ENCODE measurements around the gene PRSS35. TPM values are rescaled to one million over a fixed set of nuclear protein-coding genes. Genes with fewer than 3 reads are reported as not detected.

PRSS35 gene
- total and polyA plus RNA-seq, 2 experiments from 2014 or later, result 1.7 to 2.1 TPM

DNA sequence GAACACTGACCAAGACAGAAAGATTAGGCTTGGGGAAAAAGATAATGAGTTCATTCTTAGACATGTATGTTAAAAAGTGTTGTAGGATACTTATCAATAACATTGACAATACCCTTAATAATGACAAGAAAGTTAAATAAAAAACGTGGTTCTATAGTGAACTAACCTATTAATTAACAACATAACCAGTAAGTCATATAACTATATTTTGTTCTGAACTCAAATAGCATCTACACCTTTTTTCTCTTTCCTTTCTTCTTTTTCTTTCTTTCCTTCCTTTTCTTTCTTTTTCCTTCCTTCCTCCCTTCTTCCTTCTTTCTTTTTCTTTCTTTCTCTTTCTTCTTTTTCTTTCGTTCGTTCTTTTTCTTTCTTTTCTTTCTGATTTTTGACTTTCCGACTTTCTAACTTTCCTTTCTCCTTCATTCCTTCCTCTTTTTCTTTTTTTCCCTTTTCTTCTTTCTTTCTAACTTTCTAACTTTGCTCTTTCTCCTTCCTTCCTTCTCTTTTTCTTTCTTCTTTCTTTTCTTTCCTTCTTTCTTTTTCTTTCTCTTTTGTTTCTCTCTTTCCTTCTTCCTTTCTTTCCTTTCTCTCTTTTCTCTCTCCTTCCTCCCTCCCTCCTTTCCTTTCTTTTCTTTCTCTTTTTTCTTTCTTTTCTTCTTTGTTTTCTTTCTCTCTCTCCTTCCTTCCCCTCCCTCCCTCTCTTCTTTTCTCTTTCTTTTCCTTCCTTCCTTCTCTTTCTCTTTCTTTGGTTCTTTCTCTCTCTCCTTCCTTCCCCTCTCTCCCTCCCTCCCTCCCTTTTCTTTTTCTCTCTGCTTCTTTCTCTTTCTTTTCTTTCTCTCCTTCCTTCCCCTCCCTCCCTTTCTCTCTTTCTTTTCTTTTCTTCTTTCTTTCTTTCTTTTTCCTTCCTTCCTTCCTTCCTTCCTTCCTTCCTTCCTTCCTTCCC is 24.6 kb downstream of the PRSS35 start:
- Histone ChIP-seq H3K27me3 (ENCODE audit: insufficient read depth) (no peaks in the 10 kb centered on the region), H3K27ac (ENCODE audit: low read depth) (no peak overlapping the region), H3K36me3 (ENCODE audit: insufficient read depth) (no peaks in the 10 kb centered on the region), H3K4me3 (no peak overlapping the region), H3K4me2 (no peak overlapping the region), H2AFZ (no peak overlapping the region), H3K9me2 (ENCODE audit: insufficient read depth) (no peaks in the 10 kb centered on the region), H4K20me1 (replicated peaks; ENCODE audit: insufficient read depth) (no peaks in the 10 kb centered on the region), H3K79me2 (replicated peaks; ENCODE audit: insufficient read depth) (no peaks in the 10 kb centered on the region), H3F3A (replicated peaks; ENCODE audit: low read depth) (no peaks in the 10 kb centered on the region), H3K4me1 (ENCODE audit: insufficient read depth) (no peaks in the 10 kb centered on the region)
- Mint-ChIP-seq H3K9me3 (no peaks in the 10 kb centered on the region; the same call in 2 of the 3 replicates), H3K27ac (no peak overlapping the region), H3K27me3 (ENCODE audit: insufficient read depth, low read depth, poor library complexity) (peaks cover 4% of the 10 kb centered on the region), H3K36me3 (ENCODE audit: low read depth) (peaks cover 3% of the 10 kb centered on the region; the same call in 1 of the 3 replicates), H3K4me3 (no peak overlapping the region), H3K4me1 (no peaks in the 10 kb centered on the region)
- DNase-seq (ENCODE audit: low spot score) (no peak), ATAC-seq (no peak)
- no peak for TF ChIP-seq ZNF114 (CRISPR knock-in tag; IDR thresholded peaks at IDR 0.05)
- TF ChIP-seq, protein P1, sequence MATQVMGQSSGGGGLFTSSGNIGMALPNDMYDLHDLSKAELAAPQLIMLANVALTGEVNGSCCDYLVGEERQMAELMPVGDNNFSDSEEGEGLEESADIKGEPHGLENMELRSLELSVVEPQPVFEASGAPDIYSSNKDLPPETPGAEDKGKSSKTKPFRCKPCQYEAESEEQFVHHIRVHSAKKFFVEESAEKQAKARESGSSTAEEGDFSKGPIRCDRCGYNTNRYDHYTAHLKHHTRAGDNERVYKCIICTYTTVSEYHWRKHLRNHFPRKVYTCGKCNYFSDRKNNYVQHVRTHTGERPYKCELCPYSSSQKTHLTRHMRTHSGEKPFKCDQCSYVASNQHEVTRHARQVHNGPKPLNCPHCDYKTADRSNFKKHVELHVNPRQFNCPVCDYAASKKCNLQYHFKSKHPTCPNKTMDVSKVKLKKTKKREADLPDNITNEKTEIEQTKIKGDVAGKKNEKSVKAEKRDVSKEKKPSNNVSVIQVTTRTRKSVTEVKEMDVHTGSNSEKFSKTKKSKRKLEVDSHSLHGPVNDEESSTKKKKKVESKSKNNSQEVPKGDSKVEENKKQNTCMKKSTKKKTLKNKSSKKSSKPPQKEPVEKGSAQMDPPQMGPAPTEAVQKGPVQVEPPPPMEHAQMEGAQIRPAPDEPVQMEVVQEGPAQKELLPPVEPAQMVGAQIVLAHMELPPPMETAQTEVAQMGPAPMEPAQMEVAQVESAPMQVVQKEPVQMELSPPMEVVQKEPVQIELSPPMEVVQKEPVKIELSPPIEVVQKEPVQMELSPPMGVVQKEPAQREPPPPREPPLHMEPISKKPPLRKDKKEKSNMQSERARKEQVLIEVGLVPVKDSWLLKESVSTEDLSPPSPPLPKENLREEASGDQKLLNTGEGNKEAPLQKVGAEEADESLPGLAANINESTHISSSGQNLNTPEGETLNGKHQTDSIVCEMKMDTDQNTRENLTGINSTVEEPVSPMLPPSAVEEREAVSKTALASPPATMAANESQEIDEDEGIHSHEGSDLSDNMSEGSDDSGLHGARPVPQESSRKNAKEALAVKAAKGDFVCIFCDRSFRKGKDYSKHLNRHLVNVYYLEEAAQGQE (IDR thresholded peaks at IDR 0.05; ENCODE audit: unreplicated experiment), result no peak
- no peak for TF ChIP-seq CREB1 (CRISPR knock-in tag; IDR thresholded peaks at IDR 0.05; ENCODE audit: low read depth)
- no peak for TF ChIP-seq EZH2 (IDR thresholded peaks at IDR 0.05; ENCODE audit: low read depth, unreplicated experiment)
- TF ChIP-seq, protein P2, sequence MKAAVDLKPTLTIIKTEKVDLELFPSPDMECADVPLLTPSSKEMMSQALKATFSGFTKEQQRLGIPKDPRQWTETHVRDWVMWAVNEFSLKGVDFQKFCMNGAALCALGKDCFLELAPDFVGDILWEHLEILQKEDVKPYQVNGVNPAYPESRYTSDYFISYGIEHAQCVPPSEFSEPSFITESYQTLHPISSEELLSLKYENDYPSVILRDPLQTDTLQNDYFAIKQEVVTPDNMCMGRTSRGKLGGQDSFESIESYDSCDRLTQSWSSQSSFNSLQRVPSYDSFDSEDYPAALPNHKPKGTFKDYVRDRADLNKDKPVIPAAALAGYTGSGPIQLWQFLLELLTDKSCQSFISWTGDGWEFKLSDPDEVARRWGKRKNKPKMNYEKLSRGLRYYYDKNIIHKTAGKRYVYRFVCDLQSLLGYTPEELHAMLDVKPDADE (IDR thresholded peaks at IDR 0.05), result no peak
- no peak for TF ChIP-seq POLR2AphosphoS5 (IDR thresholded peaks at IDR 0.05; ENCODE audit: low read depth)
- TF ChIP-seq, protein P3, sequence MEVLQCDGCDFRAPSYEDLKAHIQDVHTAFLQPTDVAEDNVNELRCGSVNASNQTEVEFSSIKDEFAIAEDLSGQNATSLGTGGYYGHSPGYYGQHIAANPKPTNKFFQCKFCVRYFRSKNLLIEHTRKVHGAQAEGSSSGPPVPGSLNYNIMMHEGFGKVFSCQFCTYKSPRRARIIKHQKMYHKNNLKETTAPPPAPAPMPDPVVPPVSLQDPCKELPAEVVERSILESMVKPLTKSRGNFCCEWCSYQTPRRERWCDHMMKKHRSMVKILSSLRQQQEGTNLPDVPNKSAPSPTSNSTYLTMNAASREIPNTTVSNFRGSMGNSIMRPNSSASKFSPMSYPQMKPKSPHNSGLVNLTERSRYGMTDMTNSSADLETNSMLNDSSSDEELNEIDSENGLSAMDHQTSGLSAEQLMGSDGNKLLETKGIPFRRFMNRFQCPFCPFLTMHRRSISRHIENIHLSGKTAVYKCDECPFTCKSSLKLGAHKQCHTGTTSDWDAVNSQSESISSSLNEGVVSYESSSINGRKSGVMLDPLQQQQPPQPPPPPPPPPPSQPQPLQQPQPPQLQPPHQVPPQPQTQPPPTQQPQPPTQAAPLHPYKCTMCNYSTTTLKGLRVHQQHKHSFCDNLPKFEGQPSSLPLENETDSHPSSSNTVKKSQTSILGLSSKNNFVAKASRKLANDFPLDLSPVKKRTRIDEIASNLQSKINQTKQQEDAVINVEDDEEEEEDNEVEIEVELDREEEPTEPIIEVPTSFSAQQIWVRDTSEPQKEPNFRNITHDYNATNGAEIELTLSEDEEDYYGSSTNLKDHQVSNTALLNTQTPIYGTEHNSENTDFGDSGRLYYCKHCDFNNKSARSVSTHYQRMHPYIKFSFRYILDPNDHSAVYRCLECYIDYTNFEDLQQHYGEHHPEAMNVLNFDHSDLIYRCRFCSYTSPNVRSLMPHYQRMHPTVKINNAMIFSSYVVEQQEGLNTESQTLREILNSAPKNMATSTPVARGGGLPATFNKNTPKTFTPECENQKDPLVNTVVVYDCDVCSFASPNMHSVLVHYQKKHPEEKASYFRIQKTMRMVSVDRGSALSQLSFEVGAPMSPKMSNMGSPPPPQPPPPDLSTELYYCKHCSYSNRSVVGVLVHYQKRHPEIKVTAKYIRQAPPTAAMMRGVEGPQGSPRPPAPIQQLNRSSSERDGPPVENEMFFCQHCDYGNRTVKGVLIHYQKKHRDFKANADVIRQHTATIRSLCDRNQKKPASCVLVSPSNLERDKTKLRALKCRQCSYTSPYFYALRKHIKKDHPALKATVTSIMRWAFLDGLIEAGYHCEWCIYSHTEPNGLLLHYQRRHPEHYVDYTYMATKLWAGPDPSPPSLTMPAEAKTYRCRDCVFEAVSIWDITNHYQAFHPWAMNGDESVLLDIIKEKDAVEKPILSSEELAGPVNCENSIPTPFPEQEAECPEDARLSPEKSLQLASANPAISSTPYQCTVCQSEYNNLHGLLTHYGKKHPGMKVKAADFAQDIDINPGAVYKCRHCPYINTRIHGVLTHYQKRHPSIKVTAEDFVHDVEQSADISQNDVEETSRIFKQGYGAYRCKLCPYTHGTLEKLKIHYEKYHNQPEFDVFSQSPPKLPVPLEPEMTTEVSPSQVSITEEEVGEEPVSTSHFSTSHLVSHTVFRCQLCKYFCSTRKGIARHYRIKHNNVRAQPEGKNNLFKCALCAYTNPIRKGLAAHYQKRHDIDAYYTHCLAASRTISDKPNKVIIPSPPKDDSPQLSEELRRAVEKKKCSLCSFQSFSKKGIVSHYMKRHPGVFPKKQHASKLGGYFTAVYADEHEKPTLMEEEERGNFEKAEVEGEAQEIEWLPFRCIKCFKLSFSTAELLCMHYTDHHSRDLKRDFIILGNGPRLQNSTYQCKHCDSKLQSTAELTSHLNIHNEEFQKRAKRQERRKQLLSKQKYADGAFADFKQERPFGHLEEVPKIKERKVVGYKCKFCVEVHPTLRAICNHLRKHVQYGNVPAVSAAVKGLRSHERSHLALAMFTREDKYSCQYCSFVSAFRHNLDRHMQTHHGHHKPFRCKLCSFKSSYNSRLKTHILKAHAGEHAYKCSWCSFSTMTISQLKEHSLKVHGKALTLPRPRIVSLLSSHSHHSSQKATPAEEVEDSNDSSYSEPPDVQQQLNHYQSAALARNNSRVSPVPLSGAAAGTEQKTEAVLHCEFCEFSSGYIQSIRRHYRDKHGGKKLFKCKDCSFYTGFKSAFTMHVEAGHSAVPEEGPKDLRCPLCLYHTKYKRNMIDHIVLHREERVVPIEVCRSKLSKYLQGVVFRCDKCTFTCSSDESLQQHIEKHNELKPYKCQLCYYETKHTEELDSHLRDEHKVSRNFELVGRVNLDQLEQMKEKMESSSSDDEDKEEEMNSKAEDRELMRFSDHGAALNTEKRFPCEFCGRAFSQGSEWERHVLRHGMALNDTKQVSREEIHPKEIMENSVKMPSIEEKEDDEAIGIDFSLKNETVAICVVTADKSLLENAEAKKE (CRISPR knock-in tag; IDR thresholded peaks at IDR 0.05), result no peak
- TF ChIP-seq EZH2phosphoT487 (IDR thresholded peaks at IDR 0.05; ENCODE audit: unreplicated experiment), result no peak
- no peak for TF ChIP-seq ZNF331 (CRISPR knock-in tag; IDR thresholded peaks at IDR 0.05; ENCODE audit: low read depth)
- TF ChIP-seq JUNB (IDR thresholded peaks at IDR 0.05; ENCODE audit: unreplicated experiment), result no peak
- TF ChIP-seq NANOG (IDR thresholded peaks at IDR 0.05; ENCODE audit: borderline replicate concordance), result no peak
- TF ChIP-seq, protein P4, sequence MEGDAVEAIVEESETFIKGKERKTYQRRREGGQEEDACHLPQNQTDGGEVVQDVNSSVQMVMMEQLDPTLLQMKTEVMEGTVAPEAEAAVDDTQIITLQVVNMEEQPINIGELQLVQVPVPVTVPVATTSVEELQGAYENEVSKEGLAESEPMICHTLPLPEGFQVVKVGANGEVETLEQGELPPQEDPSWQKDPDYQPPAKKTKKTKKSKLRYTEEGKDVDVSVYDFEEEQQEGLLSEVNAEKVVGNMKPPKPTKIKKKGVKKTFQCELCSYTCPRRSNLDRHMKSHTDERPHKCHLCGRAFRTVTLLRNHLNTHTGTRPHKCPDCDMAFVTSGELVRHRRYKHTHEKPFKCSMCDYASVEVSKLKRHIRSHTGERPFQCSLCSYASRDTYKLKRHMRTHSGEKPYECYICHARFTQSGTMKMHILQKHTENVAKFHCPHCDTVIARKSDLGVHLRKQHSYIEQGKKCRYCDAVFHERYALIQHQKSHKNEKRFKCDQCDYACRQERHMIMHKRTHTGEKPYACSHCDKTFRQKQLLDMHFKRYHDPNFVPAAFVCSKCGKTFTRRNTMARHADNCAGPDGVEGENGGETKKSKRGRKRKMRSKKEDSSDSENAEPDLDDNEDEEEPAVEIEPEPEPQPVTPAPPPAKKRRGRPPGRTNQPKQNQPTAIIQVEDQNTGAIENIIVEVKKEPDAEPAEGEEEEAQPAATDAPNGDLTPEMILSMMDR (conservative IDR thresholded peaks at IDR 0.05; ENCODE audit: low read depth in 2 of 2), result no peak
- TF ChIP-seq STAT1 (IDR thresholded peaks at IDR 0.05; ENCODE audit: unreplicated experiment), result no peak

Measured in GM23338 (cell line).